RKO (cell line): ENCODE results near the gene SLC23A2.
A peak's percentile ranks its signal among the peaks of the same experiment; 100 is the strongest.

Experiments used
- DNase-seq: peaks from one replicate; pipeline ENCODE4 v3.0.0-alpha.2; 2016; ENCODE audit warnings: low spot score

Gene SLC23A2

GRCh38 chr20:4966826-4967751, 34.2 kb downstream of the SLC23A2 start:
- no peak for DNase-seq

GRCh38 chr20:4962241-4962855, 39.0 kb downstream of the SLC23A2 start:
- no peak for DNase-seq

- no peak for DNase-seq
Observed at GRCh38 chr20:4961746-4962145, 39.6 kb downstream of the SLC23A2 start.

- no peak for DNase-seq
Observed at GRCh38 chr20:4959592-4959991, 41.7 kb downstream of the SLC23A2 start.

GRCh38 chr20:4957939-4958362, 43.4 kb downstream of the SLC23A2 start:
- DNase-seq: no peak

GRCh38 chr20:4957187-4957586, 44.1 kb downstream of the SLC23A2 start:
- no peak for DNase-seq

GRCh38 chr20:4956200-4956810, 45.0 kb downstream of the SLC23A2 start:
- DNase-seq: peak; percentile 77

- DNase-seq: no peak
Observed at GRCh38 chr20:4953881-4954280, 47.4 kb downstream of the SLC23A2 start.

- no peak for DNase-seq
Observed at GRCh38 chr20:4952229-4952628, 49.1 kb downstream of the SLC23A2 start.

GRCh38 chr20:4951299-4951698, 50.0 kb downstream of the SLC23A2 start:
- peak; percentile 42 for DNase-seq

GRCh38 chr20:4950841-4951240, 50.5 kb downstream of the SLC23A2 start:
- DNase-seq: no peak

- DNase-seq: no peak
Observed at GRCh38 chr20:4950437-4950836, 50.9 kb downstream of the SLC23A2 start.

GRCh38 chr20:4949833-4950178, 51.5 kb downstream of the SLC23A2 start:
- no peak for DNase-seq

- no peak for DNase-seq
Observed at GRCh38 chr20:4947817-4948559, 53.3 kb downstream of the SLC23A2 start.

GRCh38 chr20:4946986-4947385, 54.3 kb downstream of the SLC23A2 start:
- no peak for DNase-seq

GRCh38 chr20:4946585-4946984, 54.7 kb downstream of the SLC23A2 start:
- no peak for DNase-seq

- no peak for DNase-seq
Observed at GRCh38 chr20:4944518-4945313, 56.6 kb downstream of the SLC23A2 start.

- no peak for DNase-seq
Observed at GRCh38 chr20:4942331-4942730, 59.0 kb downstream of the SLC23A2 start.

GRCh38 chr20:4937407-4938319, 63.6 kb downstream of the SLC23A2 start:
- DNase-seq: no peak

- no peak for DNase-seq
Observed at GRCh38 chr20:4936851-4937406, 64.4 kb downstream of the SLC23A2 start.
